ENCODE results near the gene INPP5D. TPM values are rescaled to one million over a fixed set of nuclear protein-coding genes. Genes with fewer than 3 reads are reported as not detected.
"Not testable (repeated sequence)": the region's sequence is repeated elsewhere in the genome, so short reads cannot be mapped to it uniquely, and the experiment has no call there.

INPP5D gene
- total RNA-seq, 4 donors from 2014 or later = 7.8 to 40.4 (median 26.1) TPM

GRCh38 chr2:233017947-233018346 is 42.2 kb upstream of the INPP5D start:
- Histone ChIP-seq H3K9me3 (no peaks in the 10 kb centered on the region), H3K4me3 (no peak overlapping the region), H3K27ac (peak overlapping the region; percentile 7 to 65 (median 38)), H3K4me1 (peaks cover 0 to 15% (median 5%) of the 10 kb centered on the region in 4 donors), H3K27me3 (no peaks in the 10 kb centered on the region), H3K36me3 (no peaks in the 10 kb centered on the region)
- DNase-seq = no peak
- WGBS, 2 donors (ENCODE audit: low coverage in 1 of 2) = 58 to 60% methylated on average over 1 of the region's 1 CpG
- TF ChIP-seq, protein P1, sequence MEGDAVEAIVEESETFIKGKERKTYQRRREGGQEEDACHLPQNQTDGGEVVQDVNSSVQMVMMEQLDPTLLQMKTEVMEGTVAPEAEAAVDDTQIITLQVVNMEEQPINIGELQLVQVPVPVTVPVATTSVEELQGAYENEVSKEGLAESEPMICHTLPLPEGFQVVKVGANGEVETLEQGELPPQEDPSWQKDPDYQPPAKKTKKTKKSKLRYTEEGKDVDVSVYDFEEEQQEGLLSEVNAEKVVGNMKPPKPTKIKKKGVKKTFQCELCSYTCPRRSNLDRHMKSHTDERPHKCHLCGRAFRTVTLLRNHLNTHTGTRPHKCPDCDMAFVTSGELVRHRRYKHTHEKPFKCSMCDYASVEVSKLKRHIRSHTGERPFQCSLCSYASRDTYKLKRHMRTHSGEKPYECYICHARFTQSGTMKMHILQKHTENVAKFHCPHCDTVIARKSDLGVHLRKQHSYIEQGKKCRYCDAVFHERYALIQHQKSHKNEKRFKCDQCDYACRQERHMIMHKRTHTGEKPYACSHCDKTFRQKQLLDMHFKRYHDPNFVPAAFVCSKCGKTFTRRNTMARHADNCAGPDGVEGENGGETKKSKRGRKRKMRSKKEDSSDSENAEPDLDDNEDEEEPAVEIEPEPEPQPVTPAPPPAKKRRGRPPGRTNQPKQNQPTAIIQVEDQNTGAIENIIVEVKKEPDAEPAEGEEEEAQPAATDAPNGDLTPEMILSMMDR (IDR thresholded peaks at IDR 0.05) = no peak
- TF ChIP-seq EP300 (IDR thresholded peaks at IDR 0.05; ENCODE audit: low read depth) (no peak), POLR2AphosphoS5 (IDR thresholded peaks at IDR 0.05) (no peak), POLR2A (IDR thresholded peaks at IDR 0.05) (no peak)
- in situ Hi-C loops (cut with MboI; ENCODE audit: low pct_ligation_motif_present in 1 of 4, low pct_unique_long_range_greater_than_20kb in 1 of 4, low sequenced_read_pairs in 3 of 4) (no loop called here), intact Hi-C loops (cut with DNase I; ENCODE audit: low total_unique reads) (no loop called here)

DNA sequence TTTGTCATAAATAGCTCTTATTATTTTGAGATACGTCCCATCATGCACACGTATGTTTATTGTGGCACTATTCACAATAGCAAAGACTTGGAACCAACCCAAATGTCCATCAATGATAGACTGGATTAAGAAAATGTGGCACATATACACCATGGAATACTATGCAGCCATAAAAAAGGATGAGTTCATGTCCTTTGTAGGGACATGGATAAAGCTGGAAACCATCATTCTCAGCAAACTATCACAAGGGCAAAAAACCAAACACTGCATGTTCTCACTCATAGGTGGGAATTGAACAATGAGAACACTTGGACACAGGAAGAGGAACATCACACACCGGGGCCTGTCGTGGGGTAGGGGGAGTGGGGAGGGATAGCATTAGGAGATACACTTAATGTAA is 40.5 kb upstream of the INPP5D start:
- H3K27ac ChIP-seq; H3K9me3 ChIP-seq; in situ Hi-C loops (cut with MboI; ENCODE audit: low pct_ligation_motif_present in 1 of 4, low pct_unique_long_range_greater_than_20kb in 1 of 4, low sequenced_read_pairs in 3 of 4); H3K27me3 ChIP-seq; intact Hi-C loops (cut with DNase I; ENCODE audit: low total_unique reads); DNase-seq; H3K4me3 ChIP-seq; H3K36me3 ChIP-seq: not testable (repeated sequence)
- H3K4me1 ChIP-seq = peaks cover 0 to 12% (median 3%) of the 10 kb centered on the region in 4 donors
- WGBS, 2 donors (ENCODE audit: low coverage in 1 of 2) = 95 to 100% methylated on average over 2 to 4 of the region's 4 CpGs

- Histone ChIP-seq H3K36me3 (no peaks in the 10 kb centered on the region), H3K4me1 (peaks cover 0 to 12% (median 3%) of the 10 kb centered on the region in 4 donors), H3K27me3 (no peaks in the 10 kb centered on the region), H3K27ac (no peak overlapping the region), H3K4me3 (no peak overlapping the region), H3K9me3 (no peaks in the 10 kb centered on the region)
- intact Hi-C loops (cut with DNase I; ENCODE audit: low total_unique reads) (no loop called here), in situ Hi-C loops (cut with MboI; ENCODE audit: low pct_ligation_motif_present in 1 of 4, low pct_unique_long_range_greater_than_20kb in 1 of 4, low sequenced_read_pairs in 3 of 4) (no loop called here)
- 85 to 92% methylated on average over 2 of the region's 2 CpGs for WGBS, 2 donors (ENCODE audit: low coverage in 1 of 2)
- TF ChIP-seq POLR2AphosphoS5 (IDR thresholded peaks at IDR 0.05) (no peak), EP300 (IDR thresholded peaks at IDR 0.05; ENCODE audit: low read depth) (no peak), POLR2A (IDR thresholded peaks at IDR 0.05) (no peak)
- TF ChIP-seq, protein P1 (IDR thresholded peaks at IDR 0.05) = no peak
- DNase-seq = no peak
Measured at GRCh38 chr2:233020454-233020853, 39.7 kb upstream of the INPP5D start.

DNA sequence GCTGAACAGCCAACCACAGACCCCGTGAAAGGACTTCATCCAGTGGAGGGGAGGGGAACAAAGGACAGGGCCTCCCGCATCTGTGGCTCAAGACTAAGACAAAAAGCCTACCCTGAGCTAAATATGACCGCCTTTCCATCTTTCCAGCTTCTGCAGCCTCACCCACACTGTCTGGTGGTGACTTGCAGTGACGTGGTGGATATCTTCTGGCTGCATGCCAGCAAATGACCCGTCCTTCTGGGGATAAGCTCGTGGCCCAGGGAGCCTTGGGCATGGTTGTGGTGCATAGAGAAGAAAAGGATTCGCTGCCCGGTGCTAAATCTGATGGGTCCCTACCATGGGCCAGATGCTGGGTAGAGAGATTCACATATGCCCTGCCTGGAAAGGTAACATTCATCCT is 38.4 kb upstream of the INPP5D start:
- DNase-seq = no peak
- Histone ChIP-seq H3K27me3 (no peaks in the 10 kb centered on the region), H3K4me1 (peaks cover 0 to 12% (median 3%) of the 10 kb centered on the region in 4 donors), H3K4me3 (no peak overlapping the region), H3K27ac (no peak overlapping the region), H3K36me3 (no peaks in the 10 kb centered on the region), H3K9me3 (no peaks in the 10 kb centered on the region)
- intact Hi-C loops (cut with DNase I; ENCODE audit: low total_unique reads) = no loop called here
- WGBS, 2 donors (ENCODE audit: low coverage in 1 of 2) = 74% methylated on average over 8 of the region's 8 CpGs; no CpG with 5 or more reads in 1 of the 2 donors
- in situ Hi-C loops (cut with MboI; ENCODE audit: low pct_ligation_motif_present in 1 of 4, low pct_unique_long_range_greater_than_20kb in 1 of 4, low sequenced_read_pairs in 3 of 4) = no loop called here
- TF ChIP-seq, protein P1 (IDR thresholded peaks at IDR 0.05) = no peak
- no peak for TF ChIP-seq POLR2A (IDR thresholded peaks at IDR 0.05)
- no peak for TF ChIP-seq EP300 (IDR thresholded peaks at IDR 0.05; ENCODE audit: low read depth)
- no peak for TF ChIP-seq POLR2AphosphoS5 (IDR thresholded peaks at IDR 0.05)

DNA sequence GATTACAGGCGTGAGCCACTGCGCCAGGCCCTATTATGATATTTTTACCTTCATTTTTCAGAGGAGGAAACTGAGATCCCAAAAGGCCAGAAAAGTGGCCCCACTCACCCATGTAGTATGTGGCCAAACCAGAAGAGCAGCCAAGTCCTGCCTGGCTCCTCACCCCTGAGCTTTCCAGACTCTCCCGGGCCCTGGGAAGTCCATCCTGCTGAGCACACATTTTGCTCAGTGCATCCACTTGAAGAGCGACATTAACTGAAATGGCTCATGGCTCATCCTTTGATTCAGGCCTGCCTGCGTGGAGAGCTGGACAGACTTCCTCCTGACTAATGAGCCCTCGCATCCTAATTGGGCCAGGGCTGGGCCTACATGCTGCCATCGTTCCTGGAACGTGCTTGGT is 37.6 kb upstream of the INPP5D start:
- no peak for TF ChIP-seq POLR2A (IDR thresholded peaks at IDR 0.05)
- TF ChIP-seq EP300 (IDR thresholded peaks at IDR 0.05; ENCODE audit: low read depth) = no peak
- TF ChIP-seq, protein P1 (IDR thresholded peaks at IDR 0.05) = no peak
- TF ChIP-seq POLR2AphosphoS5 (IDR thresholded peaks at IDR 0.05) = no peak
- Histone ChIP-seq H3K36me3 (no peaks in the 10 kb centered on the region), H3K4me1 (peaks cover 0 to 6% (median 2%) of the 10 kb centered on the region in 4 donors), H3K27me3 (no peaks in the 10 kb centered on the region), H3K4me3 (no peak overlapping the region), H3K9me3 (no peaks in the 10 kb centered on the region), H3K27ac (no peak overlapping the region)
- intact Hi-C loops (cut with DNase I; ENCODE audit: low total_unique reads) (no loop called here), in situ Hi-C loops (cut with MboI; ENCODE audit: low pct_ligation_motif_present in 1 of 4, low pct_unique_long_range_greater_than_20kb in 1 of 4, low sequenced_read_pairs in 3 of 4) (no loop called here)
- WGBS, 2 donors (ENCODE audit: low coverage in 1 of 2) = 82% methylated on average over 8 of the region's 8 CpGs; no CpG with 5 or more reads in 1 of the 2 donors
- DNase-seq = no peak

Data from transverse colon (tissue), 4 donors.